ENCODE results near the gene LASP1. TPM values are rescaled to one million over a fixed set of nuclear protein-coding genes. Genes with fewer than 3 reads are reported as not detected.
A peak's percentile ranks its signal among the peaks of the same experiment; 100 is the strongest.

LASP1 gene
- total and polyA plus RNA-seq, 2 of the 8 experiments (the other 6 are each of a cell fraction or from before 2014, with no cell fraction given): 114 to 180 TPM

DNA sequence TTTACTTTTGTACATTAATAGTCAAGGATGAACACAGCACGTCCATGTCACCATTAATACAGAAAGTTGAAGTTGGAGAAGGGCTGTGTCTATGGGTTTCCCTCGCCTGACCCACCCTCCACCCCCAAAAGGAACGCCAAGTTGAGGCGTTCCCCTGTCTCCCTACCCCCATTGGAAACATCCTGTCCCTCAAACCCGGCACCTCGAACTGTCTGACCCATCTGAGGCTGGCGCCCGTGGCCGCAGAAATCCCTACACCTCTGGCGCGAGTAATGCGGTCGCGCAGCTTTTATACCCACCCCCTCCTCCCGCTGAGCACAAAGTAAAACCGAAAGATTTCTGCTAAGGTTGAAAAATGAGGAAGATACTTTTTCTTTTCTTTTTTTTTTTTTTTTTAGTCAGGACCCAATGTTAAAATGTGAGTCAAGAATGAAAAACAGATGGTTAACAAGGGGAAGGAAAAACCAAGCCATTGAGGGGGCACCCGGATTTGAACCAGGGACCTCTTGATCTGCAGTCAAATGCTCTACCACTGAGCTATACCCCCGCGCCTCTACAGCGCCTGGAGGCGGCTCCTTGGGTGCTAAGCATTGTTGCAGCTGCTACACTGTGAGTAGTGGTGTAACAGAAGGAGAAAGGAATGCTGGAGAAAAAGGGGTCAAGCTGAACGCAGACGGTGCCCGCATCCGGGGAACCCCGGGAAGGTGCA lies 887 bp upstream of the LASP1 start (continued):
- TF ChIP-seq, protein P1, sequence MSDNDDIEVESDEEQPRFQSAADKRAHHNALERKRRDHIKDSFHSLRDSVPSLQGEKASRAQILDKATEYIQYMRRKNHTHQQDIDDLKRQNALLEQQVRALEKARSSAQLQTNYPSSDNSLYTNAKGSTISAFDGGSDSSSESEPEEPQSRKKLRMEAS (IDR thresholded peaks at IDR 0.05): no peak
- no peak for TF ChIP-seq KDM5A (IDR thresholded peaks at IDR 0.05; ENCODE audit: low read length)
- TF ChIP-seq TBP (IDR thresholded peaks at IDR 0.05; ENCODE audit: low read depth, low read length): peak; percentile 100
- TF ChIP-seq CEBPB (IDR thresholded peaks at IDR 0.05; ENCODE audit: low read depth, low read length): peak; percentile 63
- TF ChIP-seq RXRA (IDR thresholded peaks at IDR 0.05; ENCODE audit: insufficient read depth, low read depth, low read length): no peak
- TF ChIP-seq BCL11A (IDR thresholded peaks at IDR 0.05; ENCODE audit: low read depth in 2 of 2, low read length in 2 of 2): no peak
- TF ChIP-seq CREB1 (IDR thresholded peaks at IDR 0.05): peak; percentile 54; the same call in 1 of the 2 replicates
- TF ChIP-seq HDAC6 (IDR thresholded peaks at IDR 0.05; ENCODE audit: low read depth, low read length): no peak
- TF ChIP-seq, protein P2, sequence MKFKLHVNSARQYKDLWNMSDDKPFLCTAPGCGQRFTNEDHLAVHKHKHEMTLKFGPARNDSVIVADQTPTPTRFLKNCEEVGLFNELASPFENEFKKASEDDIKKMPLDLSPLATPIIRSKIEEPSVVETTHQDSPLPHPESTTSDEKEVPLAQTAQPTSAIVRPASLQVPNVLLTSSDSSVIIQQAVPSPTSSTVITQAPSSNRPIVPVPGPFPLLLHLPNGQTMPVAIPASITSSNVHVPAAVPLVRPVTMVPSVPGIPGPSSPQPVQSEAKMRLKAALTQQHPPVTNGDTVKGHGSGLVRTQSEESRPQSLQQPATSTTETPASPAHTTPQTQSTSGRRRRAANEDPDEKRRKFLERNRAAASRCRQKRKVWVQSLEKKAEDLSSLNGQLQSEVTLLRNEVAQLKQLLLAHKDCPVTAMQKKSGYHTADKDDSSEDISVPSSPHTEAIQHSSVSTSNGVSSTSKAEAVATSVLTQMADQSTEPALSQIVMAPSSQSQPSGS (IDR thresholded peaks at IDR 0.05; ENCODE audit: low read length): 0 out of 2 replicates have a peak, but pooled peaks have one; percentile 50
- no peak for TF ChIP-seq RNF2 (IDR thresholded peaks at IDR 0.05; ENCODE audit: borderline replicate concordance, low read depth, low read length, missing control alignments, poor library complexity, severe bottlenecking)
- TF ChIP-seq SP1 (IDR thresholded peaks at IDR 0.05; ENCODE audit: low read depth, low read length): 0 out of 2 replicates have a peak, but pooled peaks have one; percentile 18
- TF ChIP-seq ZNF274 (IDR thresholded peaks at IDR 0.05; ENCODE audit: borderline replicate concordance, extremely low read depth, low read length): no peak
- peak; percentile 66 for TF ChIP-seq TAF1 (IDR thresholded peaks at IDR 0.05; ENCODE audit: low read depth, low read length)
- TF ChIP-seq POLR2AphosphoS5 (IDR thresholded peaks at IDR 0.05; ENCODE audit: low read depth, low read length): no peak
- peak in 1 of 2 experiments; percentile 27; a peak in 2 of 3 replicates for TF ChIP-seq POLR2A (IDR thresholded peaks at IDR 0.05; ENCODE audit: control extremely low read depth in 1 of 2, low read depth in 2 of 2, low read length in 2 of 2)
- TF ChIP-seq EP300 (IDR thresholded peaks at IDR 0.05; ENCODE audit: borderline replicate concordance in 1 of 2, low read depth in 2 of 2, low read length in 2 of 2): no peak
- TF ChIP-seq CBX8 (IDR thresholded peaks at IDR 0.05; ENCODE audit: borderline replicate concordance, low read depth, low read length): no peak
- TF ChIP-seq POU5F1 (IDR thresholded peaks at IDR 0.05; ENCODE audit: low read depth, low read length): no peak
- no peak for TF ChIP-seq ASH2L (IDR thresholded peaks at IDR 0.05; ENCODE audit: low read length)
- no peak for TF ChIP-seq SRF (IDR thresholded peaks at IDR 0.05; ENCODE audit: low read depth, low read length)
- peak; percentile 21; the same call in 1 of the 2 replicates for TF ChIP-seq NRF1 (IDR thresholded peaks at IDR 0.05; ENCODE audit: low read depth, low read length)
- TF ChIP-seq HDAC2 (IDR thresholded peaks at IDR 0.05; ENCODE audit: borderline replicate concordance in 1 of 2, low read depth in 2 of 2, low read length in 2 of 2): no peak
- TF ChIP-seq NANOG (IDR thresholded peaks at IDR 0.05; ENCODE audit: insufficient read depth, low read depth, low read length, poor library complexity, severe bottlenecking): peak; percentile 62

All from H1 (cell line).